ENCODE measurements around the gene ARHGAP10.

DNA sequence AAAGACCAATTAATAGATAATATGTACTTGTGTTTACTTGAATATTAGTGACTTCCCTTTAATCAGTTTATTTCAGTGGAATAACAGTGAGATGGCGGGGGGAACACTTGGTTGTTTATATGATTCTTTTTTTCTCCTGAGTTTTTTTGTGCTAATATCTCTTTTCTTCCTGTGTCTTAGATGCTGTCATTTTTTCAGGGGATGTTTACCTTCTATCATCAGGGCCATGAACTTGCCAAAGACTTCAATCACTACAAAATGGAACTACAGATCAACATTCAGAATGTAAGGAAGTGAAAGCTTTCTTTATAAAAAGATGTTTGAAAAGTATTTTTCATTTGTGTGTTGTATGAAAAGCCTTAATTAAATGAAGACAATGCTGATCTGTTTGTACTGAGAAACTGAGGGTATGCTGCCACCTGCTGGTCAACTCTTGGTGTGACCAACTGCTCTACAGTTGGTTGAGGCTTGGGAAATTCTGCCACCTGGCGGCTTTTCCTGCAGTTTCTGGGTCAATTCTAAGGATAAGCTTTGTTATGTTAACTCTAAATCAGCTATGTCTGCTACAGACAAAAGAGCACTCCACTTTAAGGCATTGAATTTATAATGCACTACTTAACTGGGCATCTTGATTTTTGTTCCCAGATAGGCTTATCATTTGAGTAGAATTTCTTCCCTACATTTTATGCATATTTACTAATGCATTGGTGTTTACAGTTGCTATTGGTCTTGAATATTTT, 134.8 kb downstream of the ARHGAP10 start:
- TF ChIP-seq, protein P1, sequence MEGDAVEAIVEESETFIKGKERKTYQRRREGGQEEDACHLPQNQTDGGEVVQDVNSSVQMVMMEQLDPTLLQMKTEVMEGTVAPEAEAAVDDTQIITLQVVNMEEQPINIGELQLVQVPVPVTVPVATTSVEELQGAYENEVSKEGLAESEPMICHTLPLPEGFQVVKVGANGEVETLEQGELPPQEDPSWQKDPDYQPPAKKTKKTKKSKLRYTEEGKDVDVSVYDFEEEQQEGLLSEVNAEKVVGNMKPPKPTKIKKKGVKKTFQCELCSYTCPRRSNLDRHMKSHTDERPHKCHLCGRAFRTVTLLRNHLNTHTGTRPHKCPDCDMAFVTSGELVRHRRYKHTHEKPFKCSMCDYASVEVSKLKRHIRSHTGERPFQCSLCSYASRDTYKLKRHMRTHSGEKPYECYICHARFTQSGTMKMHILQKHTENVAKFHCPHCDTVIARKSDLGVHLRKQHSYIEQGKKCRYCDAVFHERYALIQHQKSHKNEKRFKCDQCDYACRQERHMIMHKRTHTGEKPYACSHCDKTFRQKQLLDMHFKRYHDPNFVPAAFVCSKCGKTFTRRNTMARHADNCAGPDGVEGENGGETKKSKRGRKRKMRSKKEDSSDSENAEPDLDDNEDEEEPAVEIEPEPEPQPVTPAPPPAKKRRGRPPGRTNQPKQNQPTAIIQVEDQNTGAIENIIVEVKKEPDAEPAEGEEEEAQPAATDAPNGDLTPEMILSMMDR (IDR thresholded peaks at IDR 0.05; ENCODE audit: low read length): peak; percentile 99
- TF ChIP-seq EZH2 (optimal IDR thresholded peaks at IDR 0.05; ENCODE audit: low read depth, low read length): no peak

Data from MM.1S (cell line).